CD4-positive, alpha-beta T cell treated with Interleukin-15 for 1 hour (primary cell): Measurements from ENCODE around the gene KRTAP5-6.
A peak's percentile ranks its signal among the peaks of the same experiment; 100 is the strongest.
"Not testable (repeated sequence)": the region's sequence is repeated elsewhere in the genome, so short reads cannot be mapped to it uniquely, and the experiment has no call there.

ENCODE experiments used
- DNase-seq: peaks from one replicate; pipeline ENCODE4 v3.0.0-alpha.2; 2020

The KRTAP5-6 gene

GRCh38 chr11:1696608-1697570 is at the start of gene KRTAP5-6:
KRTAP5-6 (plus strand) TSS chr11:1697195; CDS start chr11:1697246, 51 bp downstream.
- no peak for DNase-seq

DNA sequence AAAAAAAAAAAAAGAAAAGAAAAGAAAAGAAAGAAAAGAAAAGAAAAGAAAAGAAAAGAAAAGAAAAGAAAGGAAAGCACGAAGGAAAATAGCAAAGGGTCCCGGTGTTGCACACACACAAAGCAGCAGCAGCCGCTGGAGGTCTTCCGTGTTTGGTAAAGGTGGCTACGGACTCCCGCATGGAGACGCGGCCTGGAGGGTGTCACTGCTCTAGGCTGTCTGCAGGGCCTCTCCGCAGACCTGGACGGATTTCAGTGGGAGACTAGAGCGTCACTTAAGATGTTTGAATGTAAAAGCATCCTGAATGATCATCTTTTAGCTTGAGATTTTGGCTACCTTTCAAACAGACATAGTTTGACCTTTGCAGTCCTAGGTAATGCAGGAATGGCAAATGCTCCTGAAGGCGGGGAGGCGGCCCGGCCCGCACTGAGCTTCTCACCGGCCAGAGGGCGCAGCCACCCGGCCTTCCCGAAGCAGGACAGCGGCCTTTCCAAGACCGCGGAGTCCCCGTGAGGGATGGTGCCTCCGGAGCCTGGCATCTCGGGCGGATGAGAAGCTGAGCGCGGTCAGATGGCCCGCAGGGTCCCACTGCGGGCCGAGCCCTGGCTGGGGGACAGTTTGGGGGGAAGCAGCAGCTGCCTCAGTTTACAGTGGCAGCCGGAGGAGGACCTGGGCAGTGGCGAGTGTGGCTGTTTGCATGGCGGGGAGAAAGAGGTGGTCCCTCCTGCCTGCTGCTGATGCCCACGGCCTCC is 48.9 kb upstream of the KRTAP5-6 start:
- no peak for DNase-seq

DNA sequence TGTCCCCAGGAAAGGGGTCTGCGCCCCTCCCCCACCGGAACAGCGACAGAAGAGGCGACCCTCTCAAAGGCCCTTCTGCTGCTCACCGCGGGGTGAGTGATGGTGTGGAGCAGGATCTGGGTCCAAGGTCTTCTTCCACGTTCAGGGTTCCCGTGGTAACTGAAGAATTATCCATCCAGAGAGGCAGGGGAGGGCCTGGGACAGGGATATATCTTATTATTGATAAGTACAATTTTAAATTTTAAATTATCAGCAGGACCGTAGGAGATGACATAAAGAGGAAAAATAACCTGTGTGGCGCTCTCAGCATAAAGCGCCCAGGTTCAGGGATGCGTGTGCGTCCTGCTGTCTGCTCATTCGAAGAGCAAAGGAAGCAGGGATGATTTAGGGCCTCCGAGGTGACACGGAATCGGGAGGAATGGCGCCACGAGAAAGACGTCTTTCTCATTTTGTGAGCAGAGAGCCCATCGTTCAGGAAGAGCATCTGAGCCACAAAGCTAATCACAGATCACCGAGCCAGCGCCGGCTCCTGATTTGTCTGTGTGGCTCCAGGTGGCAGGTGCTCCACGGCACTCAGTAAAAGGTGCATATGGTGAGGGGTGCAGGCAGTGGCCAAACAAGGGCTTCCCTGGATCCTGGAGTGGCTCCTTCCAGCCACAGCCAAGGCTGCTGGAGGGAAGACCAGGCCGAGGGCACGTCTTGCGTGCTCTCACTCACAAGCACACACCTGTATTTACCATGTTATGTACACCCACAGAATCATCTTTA is 48.2 kb upstream of the KRTAP5-6 start:
- DNase-seq: no peak

GRCh38 chr11:1650034-1650917 is 46.7 kb upstream of the KRTAP5-6 start:
- no peak for DNase-seq

- no peak for DNase-seq
Observed at GRCh38 chr11:1650918-1651262, 46.1 kb upstream of the KRTAP5-6 start.

DNA sequence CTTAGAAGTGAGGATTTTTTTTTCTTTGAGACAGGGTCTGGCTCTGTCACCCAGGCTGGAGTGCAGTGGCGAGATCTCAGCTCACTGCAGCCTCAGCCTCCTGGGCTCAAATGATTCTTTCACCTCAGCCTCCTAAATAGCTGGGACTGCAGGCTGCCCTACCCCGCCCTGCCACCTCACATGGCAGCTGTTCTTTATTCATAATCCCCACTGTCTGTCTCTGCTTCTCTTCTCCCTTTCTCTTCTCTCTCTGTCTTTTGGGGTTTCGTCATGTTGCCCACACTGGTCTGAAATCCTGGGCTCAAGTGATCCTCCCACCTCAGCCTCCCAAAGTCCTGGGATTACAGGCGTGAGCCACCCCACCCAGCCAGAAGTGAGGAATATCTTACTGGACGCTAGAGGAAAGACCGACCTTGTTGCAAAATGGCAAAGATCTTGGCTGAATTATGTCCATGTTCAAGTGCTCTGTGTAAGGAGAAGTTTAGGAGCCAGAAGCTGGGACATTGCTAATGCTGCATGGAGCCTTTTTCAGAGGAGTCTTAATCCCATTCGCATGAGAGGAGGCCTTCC is 45.5 kb upstream of the KRTAP5-6 start:
- DNase-seq: no peak

GRCh38 chr11:1652026-1652425 is 45.0 kb upstream of the KRTAP5-6 start:
- DNase-seq: no peak

GRCh38 chr11:1652442-1652770 is 44.6 kb upstream of the KRTAP5-6 start:
- DNase-seq: no peak

GRCh38 chr11:1652771-1653540 is 44.0 kb upstream of the KRTAP5-6 start:
- DNase-seq: peak; percentile 66

DNA sequence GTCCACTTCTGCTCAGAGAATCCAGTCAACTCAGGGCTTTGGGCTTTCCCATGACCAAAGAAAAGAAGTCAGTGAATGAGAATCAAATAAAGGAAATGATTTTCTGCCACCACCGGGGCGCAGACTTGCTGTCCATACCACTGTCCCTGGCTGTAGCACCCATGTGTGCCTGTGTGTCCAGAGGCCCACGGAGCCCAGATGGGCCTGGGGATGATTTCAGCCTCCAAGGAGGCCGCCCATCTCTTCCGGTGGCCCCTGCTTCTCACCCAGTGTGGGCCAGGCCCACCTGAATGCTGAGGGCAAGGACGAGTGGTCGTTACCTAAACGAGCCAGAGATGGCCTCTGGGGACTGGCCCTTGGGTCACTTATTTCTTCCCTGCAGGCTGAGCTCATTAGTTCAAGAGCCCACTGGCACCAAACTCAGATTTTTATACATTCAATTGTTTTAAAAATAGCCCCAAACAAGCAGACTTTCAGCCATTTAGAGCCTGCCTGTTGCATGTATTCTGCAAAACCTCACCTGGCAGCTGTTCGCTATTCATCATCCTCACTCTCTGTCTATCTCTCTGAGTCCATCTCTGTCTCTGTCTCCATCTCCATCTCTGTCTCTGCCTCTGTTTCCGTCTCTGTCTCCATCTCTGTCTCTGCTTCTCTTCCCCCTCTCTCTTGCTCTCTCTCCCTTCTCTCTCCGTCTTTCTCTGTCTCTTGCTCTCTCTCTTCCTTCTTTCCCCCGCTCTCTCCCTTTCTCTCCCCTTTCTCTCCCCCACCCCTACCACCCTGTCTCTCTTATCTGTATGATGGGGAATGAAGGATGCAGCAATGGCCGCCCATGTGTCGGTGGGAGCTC is 43.2 kb upstream of the KRTAP5-6 start:
- no peak for DNase-seq

DNA sequence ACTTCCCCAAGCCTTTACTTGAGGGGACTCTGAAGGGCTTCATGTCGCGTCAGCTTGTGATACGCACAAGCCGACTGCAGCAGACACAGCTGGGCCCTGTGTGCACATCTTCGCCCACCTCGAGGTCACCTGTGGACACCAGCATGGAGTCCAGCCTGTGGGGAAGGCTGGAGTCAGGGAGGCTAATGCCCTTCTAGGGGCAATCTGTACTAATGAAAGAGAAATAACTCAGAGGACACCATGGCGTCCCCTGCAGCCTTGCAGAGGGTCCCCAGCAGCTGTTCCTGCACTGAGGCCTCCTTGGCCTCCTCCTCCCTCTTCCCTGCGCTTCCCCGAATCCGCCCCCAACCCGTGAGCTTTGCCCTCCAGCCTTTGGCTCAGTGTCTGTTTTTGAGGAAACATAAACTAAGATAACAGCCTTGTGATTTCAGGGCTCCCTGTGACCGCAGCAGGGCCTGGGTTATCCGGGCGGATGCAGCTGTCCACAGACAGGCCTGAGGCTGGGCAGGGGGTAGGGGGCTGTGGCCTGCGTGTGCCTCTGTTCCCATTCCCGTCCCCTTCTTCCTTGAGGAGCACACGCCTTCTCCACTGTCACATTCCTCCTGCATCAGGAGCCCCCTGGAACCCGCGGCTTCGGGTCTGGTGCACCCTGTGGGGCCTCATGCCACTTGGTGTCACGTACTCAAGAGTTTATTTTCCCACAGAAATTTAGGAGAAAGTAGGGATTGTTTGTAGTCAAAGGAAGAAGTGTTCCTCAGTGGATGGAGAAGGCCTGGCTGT is 42.4 kb upstream of the KRTAP5-6 start:
- DNase-seq: no peak

DNA sequence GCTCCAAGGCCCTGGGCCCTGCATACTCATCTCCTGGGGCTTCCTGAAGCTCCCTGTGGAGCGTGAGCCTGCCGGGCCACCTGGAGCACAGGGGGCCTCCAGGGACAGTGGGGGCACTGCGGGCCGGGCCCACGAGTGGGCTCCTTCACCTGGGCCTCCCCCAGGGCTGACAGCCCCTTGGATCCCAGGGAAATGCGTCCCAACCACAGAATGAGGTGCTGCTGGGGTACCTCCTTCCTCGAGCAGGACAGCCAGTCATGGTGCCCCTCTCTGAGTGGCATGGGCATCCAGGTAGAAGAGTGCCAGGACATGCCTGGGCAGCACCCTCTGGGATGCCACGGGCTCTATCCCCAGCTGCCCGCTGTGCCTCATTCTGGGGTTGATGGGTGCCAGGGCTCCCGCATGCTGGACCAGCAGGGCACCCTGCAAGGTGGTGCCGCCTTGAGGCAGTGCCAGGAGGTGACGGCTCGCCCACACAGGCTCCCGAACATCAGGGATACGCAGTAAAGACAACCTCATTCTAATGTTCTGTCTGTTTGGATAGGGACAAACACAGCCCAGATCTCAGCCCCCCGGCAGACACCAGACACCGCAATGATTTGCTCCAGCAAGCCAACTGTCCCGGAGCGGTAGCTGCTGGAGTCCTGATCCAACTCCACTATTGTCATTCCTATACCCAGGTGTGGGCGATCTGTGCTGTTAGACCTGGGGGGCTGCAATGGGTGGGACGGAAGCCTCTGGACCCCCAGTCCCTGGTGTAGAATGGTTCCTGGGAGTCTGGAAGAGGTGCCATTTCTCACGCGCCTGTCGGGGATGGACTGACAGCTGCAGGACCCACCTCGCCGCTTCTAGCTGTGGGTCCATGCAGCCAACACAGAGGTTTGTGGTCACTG is 41.6 kb upstream of the KRTAP5-6 start:
- no peak for DNase-seq

DNA sequence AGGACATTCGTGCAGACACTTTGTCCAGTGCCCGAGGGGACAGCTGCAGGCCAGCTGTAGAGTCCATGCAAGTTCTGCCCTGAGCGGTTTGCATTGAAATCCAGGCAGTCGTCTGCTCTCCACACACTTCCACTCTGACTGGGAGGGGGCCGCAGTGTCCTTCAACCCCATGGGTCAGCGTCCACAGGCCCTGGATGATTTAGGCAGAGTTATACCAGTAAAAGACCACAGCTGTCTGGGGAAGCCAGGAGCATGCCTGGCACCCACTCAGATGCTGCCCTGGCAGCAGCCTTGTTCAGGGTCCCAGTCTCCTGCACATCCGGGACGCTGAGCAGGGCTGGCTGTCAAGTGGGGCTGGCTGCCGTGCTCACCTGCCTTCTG is 40.9 kb upstream of the KRTAP5-6 start:
- no peak for DNase-seq

- no peak for DNase-seq
Observed at GRCh38 chr11:1656670-1657069, 40.3 kb upstream of the KRTAP5-6 start.

GRCh38 chr11:1659506-1659905 is 37.5 kb upstream of the KRTAP5-6 start:
- DNase-seq: no peak

GRCh38 chr11:1660111-1660867 is 36.7 kb upstream of the KRTAP5-6 start:
- no peak for DNase-seq

DNA sequence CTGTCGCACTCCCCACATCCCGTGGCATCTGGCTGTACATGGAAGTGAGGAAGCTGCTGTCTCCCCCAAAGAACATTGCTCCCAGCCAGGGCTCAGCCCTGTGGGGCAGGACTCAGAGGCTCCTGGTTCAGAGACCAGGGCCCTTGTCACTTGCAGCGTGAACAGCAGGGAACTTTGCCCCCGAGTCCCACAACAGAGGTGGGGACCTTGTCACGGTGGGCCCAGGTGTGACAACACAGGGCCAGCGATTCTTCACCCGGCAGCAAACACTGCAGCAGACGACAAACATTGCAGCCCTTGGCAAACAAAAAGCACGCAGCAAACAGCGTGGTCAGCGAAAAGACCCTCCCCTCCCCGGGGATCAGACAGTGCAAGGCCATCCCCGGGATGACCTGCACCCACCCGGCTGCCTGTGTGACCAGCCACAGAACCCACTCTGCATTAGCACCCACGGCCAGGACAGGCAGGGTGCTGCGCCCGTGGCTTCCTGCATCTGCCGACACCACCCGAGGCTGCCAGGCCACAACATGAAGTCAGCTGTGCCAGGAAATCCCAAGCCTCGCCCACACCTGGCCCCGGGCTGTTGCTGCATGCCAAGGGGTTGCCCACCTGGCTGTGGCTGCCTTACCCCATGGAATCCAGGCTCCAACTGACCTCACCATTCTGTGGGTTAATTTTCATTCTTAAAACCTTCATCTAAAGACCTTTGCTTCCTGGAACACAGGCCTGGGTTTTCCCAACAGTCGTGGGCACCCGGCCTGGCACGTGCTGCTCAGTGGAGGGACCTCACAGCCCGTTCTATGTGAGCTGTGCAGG is 35.3 kb upstream of the KRTAP5-6 start:
- not testable (repeated sequence) for DNase-seq
